H1 (cell line): Measurements from ENCODE around the gene PACSIN1. TPM values are rescaled to one million over a fixed set of nuclear protein-coding genes. Genes with fewer than 3 reads are reported as not detected.

Source experiments
- CTCF ChIA-PET: fragments of 300-600 bp; sonication (Branson Sonifier 250); formaldehyde crosslinking; loops from one replicate; lab custom pipeline; 2021; ENCODE audit not compliant: partially characterized antibody; lab: Charles Lee
- POLR2A ChIA-PET: fragments of 300-600 bp; sonication (Branson Sonifier 250); formaldehyde crosslinking; loops from one replicate; lab custom pipeline; 2021; ENCODE audit warnings: inconsistent platforms; ENCODE audit not compliant: partially characterized antibody; lab: Charles Lee
- DNase-seq, 2 experiments: peaks; one replicate each; pipeline versions ENCODE4 v3.0.0 to v3.0.0-alpha.2; 2010 to 2022; ENCODE audit warnings: low spot score in 2 of 2, low read depth in 1 of 2, mixed read lengths in 1 of 2
- FAIRE-seq: peaks from 2 replicates; lab custom pipeline; 2011; peaks lifted over from hg19 to GRCh38; lab: Jason Lieb, UNC
- H2AFZ ChIP-seq: 2 replicates; pipeline ENCODE4 v1.8.1; 2012; ENCODE audit warnings: low read length, inconsistent platforms
- H2AK5ac ChIP-seq: 2 replicates; pipeline ENCODE4 v1.6.1; 2013; ENCODE audit warnings: low read depth, low read length
- H2BK120ac ChIP-seq: replicated peaks from 2 replicates; pipeline ENCODE3; 2013; ENCODE audit warnings: low read depth, low read length, inconsistent platforms
- H2BK12ac ChIP-seq: 2 replicates; pipeline ENCODE4 v1.6.1; 2013; ENCODE audit warnings: low read depth, low read length
- H2BK15ac ChIP-seq: 2 replicates; pipeline ENCODE4 v1.6.1; 2013; ENCODE audit warnings: low read length
- H2BK20ac ChIP-seq: 2 replicates; pipeline ENCODE4 v1.6.1; 2013; ENCODE audit warnings: low read length
- H2BK5ac ChIP-seq: 2 replicates; pipeline ENCODE4 v1.6.1; 2013; ENCODE audit warnings: low read depth, low read length
- H3K14ac ChIP-seq: 2 replicates; pipeline ENCODE4 v1.6.1; 2013; ENCODE audit warnings: inconsistent platforms; ENCODE audit not compliant: insufficient read length
- H3K18ac ChIP-seq: 2 replicates; pipeline ENCODE4 v1.6.1; 2013; ENCODE audit warnings: low read length; ENCODE audit errors: extremely low read depth
- H3K23ac ChIP-seq: 2 replicates; pipeline ENCODE4 v1.6.1; 2013; ENCODE audit warnings: inconsistent platforms; ENCODE audit not compliant: insufficient read length
- H3K23me2 ChIP-seq: 2 replicates; pipeline ENCODE4 v1.6.1; 2013; ENCODE audit warnings: low read depth, low read length
- H3K27ac ChIP-seq: 2 replicates; pipeline ENCODE4 v1.6.1; 2011; ENCODE audit warnings: low read depth, low read length, inconsistent platforms
- H3K27me3 ChIP-seq, 4 experiments: replicated peaks in 1 of 4; 1 replicate in 1 of 4; 2 replicates in 3 of 4; pipeline versions ENCODE4 v1.6.1 to v1.8.1; 2011 to 2013; ENCODE audit warnings: low read length in 3 of 4, mild to moderate bottlenecking in 3 of 4, inconsistent platforms in 2 of 4, mixed read lengths in 2 of 4, moderate library complexity in 1 of 4; ENCODE audit not compliant: control insufficient read depth in 3 of 4, insufficient read depth in 3 of 4; ENCODE audit errors: extremely low read depth in 1 of 4
- H3K36me3 ChIP-seq, 4 experiments: 2 replicates each; pipeline versions ENCODE4 v1.6.1 to v1.8.1; 2011 to 2013; ENCODE audit warnings: mild to moderate bottlenecking in 4 of 4, low read length in 3 of 4, moderate library complexity in 2 of 4, control low read depth in 1 of 4, inconsistent platforms in 1 of 4; ENCODE audit not compliant: insufficient read depth in 4 of 4, control insufficient read depth in 2 of 4
- H3K4ac ChIP-seq: replicated peaks from 2 replicates; pipeline ENCODE3; 2013; ENCODE audit warnings: low read length, low read depth, mixed read lengths, inconsistent platforms; ENCODE audit not compliant: insufficient read length
- H3K4me1 ChIP-seq, 4 experiments: replicated peaks in 1 of 4; 1 replicate in 1 of 4; 2 replicates in 3 of 4; pipeline versions ENCODE4 v1.6.1 to v1.8.1; 2011 to 2013; ENCODE audit warnings: low read length in 3 of 4, inconsistent platforms in 2 of 4, mixed read lengths in 1 of 4; ENCODE audit not compliant: insufficient read depth in 4 of 4, control insufficient read depth in 3 of 4
- H3K4me2 ChIP-seq, 2 experiments: 2 replicates each; pipeline versions ENCODE4 v1.6.1 to v1.8.1; 2011 to 2013; ENCODE audit warnings: low read depth in 2 of 2, low read length in 2 of 2, control low read depth in 1 of 2, inconsistent platforms in 1 of 2, mild to moderate bottlenecking in 1 of 2; ENCODE audit not compliant: insufficient read depth in 1 of 2
- H3K4me3 ChIP-seq, 4 experiments: fragments of 200-600, 300-600 bp in 1 of 4; sonication (generic), shearing (Covaris generic), sonication (Bioruptor Twin) in 1 of 4; 2 replicates each; pipeline versions ENCODE4 v1.5.1 to v1.8.1; 2011 to 2016; ENCODE audit warnings: low read length in 4 of 4, low read depth in 3 of 4, control low read depth in 2 of 4, inconsistent platforms in 2 of 4, mild to moderate bottlenecking in 2 of 4, mixed read lengths in 1 of 4, moderate library complexity in 1 of 4; ENCODE audit not compliant: insufficient read depth in 2 of 4; ENCODE audit errors: extremely low read depth in 1 of 4
- H3K56ac ChIP-seq: replicated peaks from 2 replicates; pipeline ENCODE3; 2013; ENCODE audit warnings: low read depth, mild to moderate bottlenecking, mixed read lengths, low read length, inconsistent platforms; ENCODE audit not compliant: insufficient read length
- H3K79me1 ChIP-seq: 2 replicates; pipeline ENCODE4 v1.6.1; 2013; ENCODE audit warnings: low read depth, low read length, control low read depth
- H3K79me2 ChIP-seq, 2 experiments: 2 replicates each; pipeline versions ENCODE4 v1.6.1 to v1.8.1; 2012 to 2013; ENCODE audit warnings: low read length in 2 of 2, mild to moderate bottlenecking in 2 of 2, inconsistent platforms in 1 of 2; ENCODE audit not compliant: insufficient read depth in 2 of 2, control insufficient read depth in 1 of 2
- H3K9ac ChIP-seq, 4 experiments: replicated peaks in 1 of 4; 1 replicate in 1 of 4; 2 replicates in 3 of 4; pipeline versions ENCODE4 v1.6.1 to v1.8.1; 2011 to 2013; ENCODE audit warnings: low read depth in 3 of 4, low read length in 3 of 4, control low read depth in 2 of 4, mild to moderate bottlenecking in 2 of 4, moderate library complexity in 2 of 4, inconsistent platforms in 1 of 4; ENCODE audit errors: extremely low read depth in 1 of 4
- H3K9me3 ChIP-seq, 2 experiments: 2 replicates each; pipeline versions ENCODE4 v1.6.1 to v1.8.1; 2012 to 2013; ENCODE audit warnings: mild to moderate bottlenecking in 2 of 2, moderate library complexity in 2 of 2, control low read depth in 1 of 2, inconsistent platforms in 1 of 2, low read depth in 1 of 2, low read length in 1 of 2, mixed read lengths in 1 of 2; ENCODE audit not compliant: insufficient read depth in 2 of 2
- H4K20me1 ChIP-seq, 2 experiments: replicated peaks in 1 of 2; 2 replicates each; pipeline versions ENCODE3 to v1.8.1; 2011 to 2013; ENCODE audit warnings: inconsistent platforms in 2 of 2, low read length in 2 of 2, mild to moderate bottlenecking in 1 of 2; ENCODE audit not compliant: insufficient read depth in 2 of 2, control insufficient read depth in 1 of 2
- H4K5ac ChIP-seq: 2 replicates; pipeline ENCODE4 v1.6.1; 2013; ENCODE audit warnings: low read length, low read depth, mixed read lengths, inconsistent platforms; ENCODE audit not compliant: insufficient read length
- H4K8ac ChIP-seq: 2 replicates; pipeline ENCODE4 v1.8.0; 2013; ENCODE audit warnings: mild to moderate bottlenecking, moderate library complexity, low read length, inconsistent platforms; ENCODE audit not compliant: insufficient read depth; ENCODE audit errors: extremely low read depth
- H4K91ac ChIP-seq: replicated peaks from 2 replicates; pipeline ENCODE3; 2013; ENCODE audit warnings: low read length, mixed read lengths, inconsistent platforms; ENCODE audit not compliant: insufficient read length
- EP300 ChIP-seq, 2 experiments: IDR thresholded peaks; 1 replicate in 1 of 2; 2 replicates in 1 of 2; pipeline ENCODE4 v1.6.1; 2011 to 2012; ENCODE audit warnings: low read depth in 2 of 2, low read length in 2 of 2, mild to moderate bottlenecking in 2 of 2, borderline replicate concordance in 1 of 2, inconsistent platforms in 1 of 2, moderate library complexity in 1 of 2
- JUND ChIP-seq: IDR thresholded peaks from 2 replicates; pipeline ENCODE4 v1.6.1; 2011; ENCODE audit warnings: mild to moderate bottlenecking, improper control_type of control experiment, low read length
- KDM1A ChIP-seq: fragments of 200-600, 300-600 bp; sonication (generic); IDR thresholded peaks from 2 replicates; pipeline ENCODE4 v1.7.1; 2016; ENCODE audit warnings: mild to moderate bottlenecking, low read length, borderline replicate concordance
- KDM5A ChIP-seq: fragments of 200-600 bp; IDR thresholded peaks from 2 replicates; pipeline ENCODE4 v1.7.1; 2012; ENCODE audit warnings: mild to moderate bottlenecking, low read length, inconsistent platforms, mixed read lengths
- NANOG ChIP-seq: IDR thresholded peaks from 2 replicates; pipeline ENCODE4 v1.6.1; 2011; ENCODE audit warnings: low read length, low read depth, mild to moderate bottlenecking, inconsistent platforms; ENCODE audit not compliant: insufficient read depth, poor library complexity, severe bottlenecking
- SIN3A ChIP-seq, 2 experiments: IDR thresholded peaks in 1 of 2; conservative IDR thresholded peaks in 1 of 2; 2 replicates each; pipeline ENCODE4 v1.6.1; 2011 to 2012; ENCODE audit warnings: low read length in 2 of 2, improper control_type of control experiment in 1 of 2, low read depth in 1 of 2, mild to moderate bottlenecking in 1 of 2
- TAF7 ChIP-seq: optimal IDR thresholded peaks from 2 replicates; pipeline ENCODE3; 2011; ENCODE audit warnings: low read depth, mild to moderate bottlenecking, inconsistent platforms, low read length, moderate library complexity, borderline replicate concordance
- TCF12 ChIP-seq: IDR thresholded peaks from 2 replicates; pipeline ENCODE4 v1.6.1; 2011; ENCODE audit warnings: low read depth, mild to moderate bottlenecking, low read length
- ZNF274 ChIP-seq: IDR thresholded peaks from 2 replicates; pipeline ENCODE4 v1.7.0; 2012; ENCODE audit warnings: low read length, borderline replicate concordance; ENCODE audit errors: extremely low read depth
- WGBS, 2 experiments: shearing (Covaris generic) in 1 of 2; methylation state at CpG; one replicate each; pipeline versions ENCODE4 v1.1.6 to v1.1.7; 2013 to 2015; ENCODE audit warnings: low lambda C conversion rate in 2 of 2, mixed read lengths in 2 of 2, inconsistent platforms in 1 of 2, low coverage in 1 of 2, missing lambda C conversion rate in 1 of 2; ENCODE audit not compliant: insufficient replicate concordance in 2 of 2, insufficient coverage in 1 of 2, insufficient read length in 1 of 2; ENCODE audit errors: extremely low coverage in 1 of 2, missing lambda C conversion rate in 1 of 2; 5-methylcytosine and 5-hydroxymethylcytosine counted together
- polyA plus RNA-seq, 7 experiments: library from polyadenylated mRNA; depleted of rRNA in 3 of 7; stranded (reverse) in 5 of 7; unstranded in 2 of 7; fragments of >200 nt in 5 of 7; fragments of 200-250 nt in 2 of 7; gene quantifications; 1 replicate in 5 of 7; 2 replicates in 1 of 7; 4 replicates in 1 of 7; pipeline versions ENCODE4 v1.2.1 to v1.2.3, GENCODE V29; 2011 to 2013; ENCODE audit warnings: missing spikeins in 2 of 7, mixed read lengths in 2 of 7
- total RNA-seq: library from RNA; stranded (reverse); fragmentation: NEBNext Ultra II Directional; extraction: Animal tissue kit (Norgen Biotek cat#: 25700); gene quantifications from 2 replicates; pipeline ENCODE4 v1.2.1, GENCODE V29; 2021
- TF ChIP-seq, protein P1 (sequence below): IDR thresholded peaks from 2 replicates; pipeline ENCODE4 v1.6.1; 2011; ENCODE audit warnings: low read length, improper control_type of control experiment
- TF ChIP-seq, protein P2 (sequence below): IDR thresholded peaks from 2 replicates; pipeline ENCODE4 v1.6.1; 2012; ENCODE audit warnings: inconsistent platforms

The PACSIN1 gene
- total and polyA plus RNA-seq, 2 of the 8 experiments (the other 6 are each of a cell fraction or from before 2014, with no cell fraction given) = 5.9 to 11.1 TPM

DNA sequence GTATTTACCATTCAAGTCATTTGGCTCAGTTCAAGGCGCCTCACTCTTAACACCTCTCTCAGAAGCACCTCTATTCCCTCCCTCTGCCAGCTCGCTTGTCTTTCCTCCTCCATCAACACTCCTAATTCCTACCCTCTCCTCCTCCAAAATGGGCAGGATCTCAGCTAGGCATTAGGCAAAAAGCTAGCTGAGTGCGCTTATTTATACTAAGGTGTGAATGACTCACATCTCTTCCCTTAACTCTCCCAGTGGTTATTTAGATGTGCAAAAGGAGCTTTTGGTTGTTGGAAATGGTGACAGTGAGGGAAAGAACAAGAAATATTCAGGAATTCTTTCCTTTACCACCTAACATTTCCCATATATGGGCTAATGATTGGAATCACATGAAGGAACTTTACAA, 29.1 kb downstream of the PACSIN1 start:
- H3K9ac ChIP-seq = no peak overlapping the region
- no peak overlapping the region for H2AK5ac ChIP-seq
- no peaks in the 10 kb centered on the region for H3K36me3 ChIP-seq
- no peaks in the 10 kb centered on the region for H4K20me1 ChIP-seq
- no peaks in the 10 kb centered on the region for H3K79me1 ChIP-seq
- no peak overlapping the region for H3K56ac ChIP-seq
- H2BK15ac ChIP-seq = no peak overlapping the region
- WGBS, 2 experiments = 86% methylated on average over 3 of the region's 3 CpGs; no CpG with 5 or more reads in 1 of the 2 experiments
- H4K91ac ChIP-seq = no peak overlapping the region
- H2BK120ac ChIP-seq = no peak overlapping the region
- DNase-seq (no peak), FAIRE-seq (no peak)
- ChIA-PET CTCF (interaction anchor here (1.3 kb wide), 1 partner anchor 16 kb away, joined by 3 read pairs; no protein-coding TSS in a partner anchor), POLR2A (interaction anchor here (1.9 kb wide), 1 partner anchor 258 kb away, joined by 6 read pairs; the partner anchor contains the start of gene HMGA1)
- H3K4ac ChIP-seq = no peak overlapping the region
- H3K27ac ChIP-seq = no peak overlapping the region
- no peak overlapping the region for H4K5ac ChIP-seq
- H3K14ac ChIP-seq = no peak overlapping the region
- peaks cover 0 to 5% of the 10 kb centered on the region in 2 experiments; a peak in 3 of 4 replicates for H3K9me3 ChIP-seq
- no peak overlapping the region for H4K8ac ChIP-seq
- H2BK20ac ChIP-seq = no peak overlapping the region
- H2BK12ac ChIP-seq = no peak overlapping the region
- no peak overlapping the region for H3K18ac ChIP-seq
- no peak overlapping the region for H3K4me2 ChIP-seq
- H2AFZ ChIP-seq = no peak overlapping the region
- H3K23ac ChIP-seq = no peak overlapping the region
- no peaks in the 10 kb centered on the region for H3K79me2 ChIP-seq
- H3K4me1 ChIP-seq = peaks cover 0 to 7% (median 0%) of the 10 kb centered on the region in 4 experiments; a peak in 1 of 7 replicates
- H3K4me3 ChIP-seq = no peak overlapping the region
- no peak overlapping the region for H2BK5ac ChIP-seq
- H3K27me3 ChIP-seq = no peaks in the 10 kb centered on the region; a peak in 1 of 7 replicates
- H3K23me2 ChIP-seq = no peaks in the 10 kb centered on the region
- TF ChIP-seq, protein P1, sequence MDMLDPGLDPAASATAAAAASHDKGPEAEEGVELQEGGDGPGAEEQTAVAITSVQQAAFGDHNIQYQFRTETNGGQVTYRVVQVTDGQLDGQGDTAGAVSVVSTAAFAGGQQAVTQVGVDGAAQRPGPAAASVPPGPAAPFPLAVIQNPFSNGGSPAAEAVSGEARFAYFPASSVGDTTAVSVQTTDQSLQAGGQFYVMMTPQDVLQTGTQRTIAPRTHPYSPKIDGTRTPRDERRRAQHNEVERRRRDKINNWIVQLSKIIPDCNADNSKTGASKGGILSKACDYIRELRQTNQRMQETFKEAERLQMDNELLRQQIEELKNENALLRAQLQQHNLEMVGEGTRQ = no peak
- TF ChIP-seq JUND (no peak), EP300 (IDR thresholded peaks at IDR 0.05; ENCODE audit: borderline replicate concordance in 1 of 2, low read depth in 2 of 2, low read length in 2 of 2) (no peak), KDM1A (no peak), TCF12 (no peak), SIN3A (conservative IDR thresholded peaks at IDR 0.05 in 1 of 2, IDR thresholded peaks at IDR 0.05 in 1 of 2; ENCODE audit: low read depth in 1 of 2, low read length in 2 of 2) (no peak), NANOG (no peak), KDM5A (no peak), ZNF274 (no peak), TAF7 (no peak)
- TF ChIP-seq, protein P2, sequence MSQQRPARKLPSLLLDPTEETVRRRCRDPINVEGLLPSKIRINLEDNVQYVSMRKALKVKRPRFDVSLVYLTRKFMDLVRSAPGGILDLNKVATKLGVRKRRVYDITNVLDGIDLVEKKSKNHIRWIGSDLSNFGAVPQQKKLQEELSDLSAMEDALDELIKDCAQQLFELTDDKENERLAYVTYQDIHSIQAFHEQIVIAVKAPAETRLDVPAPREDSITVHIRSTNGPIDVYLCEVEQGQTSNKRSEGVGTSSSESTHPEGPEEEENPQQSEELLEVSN = no peak
